HEK293T (cell line): Measurements from ENCODE around the gene EYS.

Experiments
- CTBP1 ChIP-seq: fragments of 450-650 bp; IDR thresholded peaks from 2 replicates; pipeline ENCODE4 v1.6.1; 2016; ENCODE audit warnings: borderline replicate concordance
- ELF4 ChIP-seq: fragments of 450-650 bp; IDR thresholded peaks from 2 replicates; pipeline ENCODE4 v1.6.1; 2017; ENCODE audit warnings: antibody characterized with exemption
- FOXA1 ChIP-seq: fragments of 450-650 bp; IDR thresholded peaks from 2 replicates; pipeline ENCODE4 v1.6.1; 2016; ENCODE audit warnings: mild to moderate bottlenecking
- FOXK2 ChIP-seq: fragments of 450-650 bp; IDR thresholded peaks from 2 replicates; pipeline ENCODE4 v1.6.1; 2016; ENCODE audit warnings: mild to moderate bottlenecking
- FOXM1 ChIP-seq: fragments of 450-650 bp; IDR thresholded peaks from 2 replicates; pipeline ENCODE4 v1.6.1; 2017; ENCODE audit warnings: mild to moderate bottlenecking, borderline replicate concordance
- HDGF ChIP-seq: fragments of 450-650 bp; IDR thresholded peaks from 2 replicates; pipeline ENCODE4 v1.6.1; 2017; ENCODE audit warnings: antibody characterized with exemption, borderline replicate concordance
- L3MBTL2 ChIP-seq: fragments of 450-650 bp; conservative IDR thresholded peaks from 2 replicates; pipeline ENCODE4 v1.6.1; 2016; ENCODE audit warnings: mild to moderate bottlenecking
- LEF1 ChIP-seq: fragments of 450-650 bp; IDR thresholded peaks from 2 replicates; pipeline ENCODE4 v1.6.1; 2017; ENCODE audit warnings: mild to moderate bottlenecking, borderline replicate concordance
- NFRKB ChIP-seq: fragments of 450-650 bp; IDR thresholded peaks from 2 replicates; pipeline ENCODE4 v1.6.1; 2016; ENCODE audit warnings: mild to moderate bottlenecking, moderate library complexity
- SP1 ChIP-seq: fragments of 450-650 bp; IDR thresholded peaks from 2 replicates; pipeline ENCODE4 v1.6.1; 2017
- ZNF384 ChIP-seq: fragments of 450-650 bp; IDR thresholded peaks from 2 replicates; pipeline ENCODE4 v1.6.1; 2016
- TF ChIP-seq, protein P1 (sequence below): fragments of 450-650 bp; IDR thresholded peaks from 2 replicates; pipeline ENCODE4 v1.6.1; 2016

DNA sequence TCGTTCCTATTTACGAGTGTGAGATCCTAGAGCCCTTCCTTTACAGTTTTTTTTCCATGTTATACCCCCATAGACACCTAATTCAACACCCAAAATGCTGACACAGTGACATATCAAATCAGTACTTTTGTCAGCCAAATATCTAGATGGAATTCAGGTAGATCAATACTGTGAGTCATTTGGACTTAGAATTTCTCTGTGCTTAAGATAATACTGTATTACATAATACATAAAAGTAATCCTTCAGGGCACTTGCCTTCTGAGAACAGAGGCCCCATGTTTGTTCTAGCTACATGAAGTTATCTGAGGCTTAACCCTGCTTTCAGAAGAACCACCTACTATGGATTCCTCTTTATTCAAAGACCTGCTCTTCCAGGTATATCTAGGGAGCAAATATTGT lies 1448.3 kb downstream of the EYS start:
- TF ChIP-seq SP1: no peak
- TF ChIP-seq CTBP1: no peak
- no peak for TF ChIP-seq FOXK2
- TF ChIP-seq FOXA1: no peak
- no peak for TF ChIP-seq HDGF
- TF ChIP-seq NFRKB: no peak
- TF ChIP-seq LEF1: no peak
- no peak for TF ChIP-seq FOXM1
- TF ChIP-seq ELF4: no peak
- TF ChIP-seq ZNF384: no peak
- no peak for TF ChIP-seq L3MBTL2
- TF ChIP-seq, protein P1, sequence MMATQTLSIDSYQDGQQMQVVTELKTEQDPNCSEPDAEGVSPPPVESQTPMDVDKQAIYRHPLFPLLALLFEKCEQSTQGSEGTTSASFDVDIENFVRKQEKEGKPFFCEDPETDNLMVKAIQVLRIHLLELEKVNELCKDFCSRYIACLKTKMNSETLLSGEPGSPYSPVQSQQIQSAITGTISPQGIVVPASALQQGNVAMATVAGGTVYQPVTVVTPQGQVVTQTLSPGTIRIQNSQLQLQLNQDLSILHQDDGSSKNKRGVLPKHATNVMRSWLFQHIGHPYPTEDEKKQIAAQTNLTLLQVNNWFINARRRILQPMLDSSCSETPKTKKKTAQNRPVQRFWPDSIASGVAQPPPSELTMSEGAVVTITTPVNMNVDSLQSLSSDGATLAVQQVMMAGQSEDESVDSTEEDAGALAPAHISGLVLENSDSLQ: no peak
